Vagina (tissue), 2 donors: Measurements from ENCODE around the gene ABCC12. TPM values are rescaled to one million over a fixed set of nuclear protein-coding genes. Genes with fewer than 3 reads are reported as not detected.

ENCODE experiments used
- DNase-seq, 2 donors: peaks; one replicate each; pipeline ENCODE4 v3.0.0-alpha.2; 2017; ENCODE audit errors: extremely low spot score in 2 of 2
- H3K27ac ChIP-seq: fragments of 200-600 bp; sonication (generic); one replicate; pipeline ENCODE4 v1.5.1; 2019
- H3K27me3 ChIP-seq: fragments of 200-600 bp; sonication (generic); one replicate; pipeline ENCODE4 v1.5.1; 2019
- H3K36me3 ChIP-seq, 2 donors: fragments of 200-600 bp; sonication (generic); one replicate each; pipeline ENCODE4 v1.5.1; 2017 to 2019
- H3K4me1 ChIP-seq: fragments of 200-600 bp; sonication (generic); one replicate; pipeline ENCODE4 v1.5.1; 2019
- H3K4me3 ChIP-seq, 2 donors: fragments of 200-600 bp; sonication (generic); 1 replicate in 1 of 2; 2 replicates in 1 of 2; pipeline ENCODE4 v1.5.1; 2016 to 2019
- H3K9me3 ChIP-seq: fragments of 200-600 bp; sonication (generic); one replicate; pipeline ENCODE4 v1.5.1; 2019
- POLR2A ChIP-seq, 2 donors: fragments of 450-650 bp; IDR thresholded peaks; one replicate each; pipeline ENCODE4 v1.6.1; 2017; ENCODE audit warnings: antibody characterized with exemption in 2 of 2, mild to moderate bottlenecking in 2 of 2, moderate library complexity in 2 of 2
- POLR2AphosphoS5 ChIP-seq, 2 donors: sonication (generic); formaldehyde crosslinking; IDR thresholded peaks; one replicate each; pipeline ENCODE4 v1.9.0; 2017; ENCODE audit warnings: antibody characterized with exemption in 2 of 2, mild to moderate bottlenecking in 2 of 2, low read depth in 1 of 2; ENCODE audit not compliant: insufficient read depth in 1 of 2
- intact Hi-C: fragments of 100-400 bp; cut with DNase I; formaldehyde crosslinking; loops from one replicate; pipeline ENCODE4 v1.15.1; 2023
- total RNA-seq: library from RNA; depleted of rRNA; stranded (reverse); fragments of >200 nt; gene quantifications from one replicate; pipeline ENCODE4 v1.2.3, GENCODE V29; 2016
- TF ChIP-seq, protein P1 (sequence below), 3 experiments: fragments of 450-650 bp in 2 of 3; fragments of 200-600 bp in 1 of 3; sonication (generic) in 1 of 3; IDR thresholded peaks; one replicate each; pipeline ENCODE4 v1.5.1; 2017 to 2019; ENCODE audit warnings: antibody characterized with exemption in 3 of 3, mild to moderate bottlenecking in 2 of 3, moderate library complexity in 2 of 3

Gene ABCC12
- total RNA-seq, 1 donor from 2014 or later: not detected

DNA sequence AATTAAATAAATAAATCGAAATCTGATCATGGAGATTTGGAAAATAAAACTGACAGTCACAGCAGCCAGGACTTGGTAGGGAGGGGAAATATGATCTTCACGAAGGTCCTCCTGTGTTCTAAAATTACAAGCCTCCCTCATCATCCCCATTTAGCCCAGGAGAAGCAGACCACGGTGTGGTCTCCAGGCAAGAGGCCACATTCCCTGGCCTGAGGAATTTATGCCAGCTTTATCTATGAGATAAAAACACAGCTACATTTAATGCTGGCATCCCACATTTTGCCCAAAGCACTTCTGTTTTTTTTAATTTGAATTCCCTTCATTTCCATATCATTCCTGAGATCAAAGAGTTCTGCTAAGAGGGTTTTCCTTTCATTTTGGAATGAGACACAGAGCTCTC is 43.2 kb downstream of the ABCC12 start:
- intact Hi-C loops: no loop called here
- no peaks in the 10 kb centered on the region for H3K9me3 ChIP-seq
- H3K36me3 ChIP-seq: no peaks in the 10 kb centered on the region
- DNase-seq: no peak
- no peaks in the 10 kb centered on the region for H3K27me3 ChIP-seq
- no peak overlapping the region for H3K27ac ChIP-seq
- TF ChIP-seq POLR2AphosphoS5 (IDR thresholded peaks at IDR 0.05; ENCODE audit: insufficient read depth in 1 of 2, low read depth in 1 of 2) (no peak), POLR2A (IDR thresholded peaks at IDR 0.05) (no peak)
- TF ChIP-seq, protein P1, sequence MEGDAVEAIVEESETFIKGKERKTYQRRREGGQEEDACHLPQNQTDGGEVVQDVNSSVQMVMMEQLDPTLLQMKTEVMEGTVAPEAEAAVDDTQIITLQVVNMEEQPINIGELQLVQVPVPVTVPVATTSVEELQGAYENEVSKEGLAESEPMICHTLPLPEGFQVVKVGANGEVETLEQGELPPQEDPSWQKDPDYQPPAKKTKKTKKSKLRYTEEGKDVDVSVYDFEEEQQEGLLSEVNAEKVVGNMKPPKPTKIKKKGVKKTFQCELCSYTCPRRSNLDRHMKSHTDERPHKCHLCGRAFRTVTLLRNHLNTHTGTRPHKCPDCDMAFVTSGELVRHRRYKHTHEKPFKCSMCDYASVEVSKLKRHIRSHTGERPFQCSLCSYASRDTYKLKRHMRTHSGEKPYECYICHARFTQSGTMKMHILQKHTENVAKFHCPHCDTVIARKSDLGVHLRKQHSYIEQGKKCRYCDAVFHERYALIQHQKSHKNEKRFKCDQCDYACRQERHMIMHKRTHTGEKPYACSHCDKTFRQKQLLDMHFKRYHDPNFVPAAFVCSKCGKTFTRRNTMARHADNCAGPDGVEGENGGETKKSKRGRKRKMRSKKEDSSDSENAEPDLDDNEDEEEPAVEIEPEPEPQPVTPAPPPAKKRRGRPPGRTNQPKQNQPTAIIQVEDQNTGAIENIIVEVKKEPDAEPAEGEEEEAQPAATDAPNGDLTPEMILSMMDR (IDR thresholded peaks at IDR 0.05): no peak
- H3K4me3 ChIP-seq: no peak overlapping the region
- no peaks in the 10 kb centered on the region for H3K4me1 ChIP-seq

DNA sequence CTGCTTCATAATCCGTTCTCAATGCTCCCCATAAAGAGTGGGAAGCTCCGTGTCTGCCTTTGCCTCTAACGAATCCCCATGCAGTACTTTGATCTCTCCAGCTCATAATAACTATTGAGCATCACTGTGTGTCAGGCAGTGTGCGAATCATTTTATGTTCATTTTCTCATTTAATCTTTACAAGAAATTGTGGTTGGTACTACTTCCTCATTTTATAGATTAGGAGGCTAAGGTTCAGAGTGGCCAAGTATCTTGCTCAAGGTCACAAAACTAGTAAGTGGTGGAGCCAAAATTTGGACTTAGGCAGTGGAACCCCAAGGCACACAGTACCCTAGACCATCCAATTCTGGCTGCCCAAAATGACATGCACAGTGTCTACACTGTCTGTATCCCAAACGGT is 44.8 kb downstream of the ABCC12 start:
- TF ChIP-seq POLR2AphosphoS5 (IDR thresholded peaks at IDR 0.05; ENCODE audit: insufficient read depth in 1 of 2, low read depth in 1 of 2): no peak
- no peak for TF ChIP-seq POLR2A (IDR thresholded peaks at IDR 0.05)
- DNase-seq: no peak
- Histone ChIP-seq H3K36me3 (no peaks in the 10 kb centered on the region), H3K4me3 (no peak overlapping the region), H3K9me3 (no peaks in the 10 kb centered on the region), H3K27me3 (no peaks in the 10 kb centered on the region), H3K27ac (no peak overlapping the region), H3K4me1 (no peaks in the 10 kb centered on the region)
- intact Hi-C loops: no loop called here

DNA sequence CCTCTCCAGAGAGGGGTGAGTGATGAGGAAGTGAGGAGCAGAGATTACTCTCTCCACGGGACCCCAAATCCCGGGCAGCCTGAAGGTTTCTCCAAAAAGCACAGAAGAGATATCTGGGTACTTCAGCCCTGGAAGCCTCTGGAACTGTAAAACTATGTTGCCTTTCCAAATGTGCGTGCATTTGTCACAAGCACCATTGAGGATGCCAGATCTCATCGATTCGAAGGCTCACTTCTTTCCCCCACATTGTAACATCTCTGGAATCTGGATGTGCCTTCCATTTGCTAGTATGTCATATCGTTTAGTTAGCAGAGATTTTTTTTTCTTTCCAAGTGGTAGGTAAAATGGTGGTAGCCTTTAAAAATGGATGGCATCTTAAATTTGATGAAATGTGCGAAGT is 45.8 kb downstream of the ABCC12 start:
- TF ChIP-seq POLR2A (IDR thresholded peaks at IDR 0.05): no peak
- no peak for TF ChIP-seq POLR2AphosphoS5 (IDR thresholded peaks at IDR 0.05; ENCODE audit: insufficient read depth in 1 of 2, low read depth in 1 of 2)
- TF ChIP-seq, protein P1 (IDR thresholded peaks at IDR 0.05): no peak
- H3K4me1 ChIP-seq: no peaks in the 10 kb centered on the region
- no peak overlapping the region for H3K27ac ChIP-seq
- no peaks in the 10 kb centered on the region for H3K27me3 ChIP-seq
- intact Hi-C loops: no loop called here
- no peak overlapping the region for H3K4me3 ChIP-seq
- no peaks in the 10 kb centered on the region for H3K36me3 ChIP-seq
- no peaks in the 10 kb centered on the region for H3K9me3 ChIP-seq
- DNase-seq: no peak

DNA sequence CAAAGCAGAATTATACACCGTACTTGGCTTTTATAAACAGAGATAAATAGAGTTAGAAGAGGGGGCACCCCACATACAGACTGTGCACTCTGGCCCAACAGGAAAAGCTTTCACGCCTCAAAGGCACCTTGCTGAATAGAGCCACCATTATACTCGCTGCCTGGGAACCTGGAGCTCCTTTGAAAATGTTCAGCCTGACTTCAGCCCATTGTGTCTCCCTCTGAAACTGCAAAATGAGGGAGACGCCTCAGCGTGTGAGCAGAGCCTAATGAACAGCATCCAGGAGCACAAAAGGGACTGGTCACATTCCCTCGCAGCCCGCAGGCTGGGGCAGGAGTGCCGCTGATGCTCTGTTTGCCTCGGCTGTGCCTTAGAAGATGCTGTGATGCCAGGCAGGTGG is 46.3 kb downstream of the ABCC12 start:
- Histone ChIP-seq H3K4me1 (no peaks in the 10 kb centered on the region), H3K4me3 (no peak overlapping the region), H3K27ac (no peak overlapping the region), H3K9me3 (no peaks in the 10 kb centered on the region), H3K27me3 (no peaks in the 10 kb centered on the region), H3K36me3 (no peaks in the 10 kb centered on the region)
- no peak for DNase-seq
- intact Hi-C loops: no loop called here
- TF ChIP-seq POLR2AphosphoS5 (IDR thresholded peaks at IDR 0.05; ENCODE audit: insufficient read depth in 1 of 2, low read depth in 1 of 2) (no peak), POLR2A (IDR thresholded peaks at IDR 0.05) (no peak)
- TF ChIP-seq, protein P1 (IDR thresholded peaks at IDR 0.05): no peak

DNA sequence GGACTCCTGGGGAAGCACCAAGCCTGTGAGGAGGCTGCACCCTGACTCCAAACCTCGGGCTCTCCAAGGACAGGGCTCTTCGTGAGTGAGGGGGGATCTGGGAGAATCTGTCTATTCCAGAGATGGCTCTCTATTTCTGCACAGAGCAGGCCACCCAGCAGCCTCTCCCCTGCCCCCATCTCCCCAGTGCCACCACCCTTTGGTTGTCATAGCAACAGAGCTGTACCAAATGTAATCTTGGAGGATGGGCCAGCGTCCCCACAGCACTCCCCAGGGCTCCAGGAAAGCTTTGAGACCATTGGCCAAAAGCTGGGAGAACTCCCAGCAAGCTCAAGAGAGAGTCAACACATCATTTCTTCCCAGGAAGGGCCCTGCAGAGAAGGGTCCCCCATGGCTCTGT is 49.3 kb downstream of the ABCC12 start:
- intact Hi-C loops: no loop called here
- Histone ChIP-seq H3K4me3 (no peak overlapping the region), H3K27me3 (no peaks in the 10 kb centered on the region)

More for the DNA sequence above, 49.3 kb downstream of the ABCC12 start:
- no peak overlapping the region for H3K27ac ChIP-seq
- H3K9me3 ChIP-seq: no peaks in the 10 kb centered on the region
- no peaks in the 10 kb centered on the region for H3K36me3 ChIP-seq
- no peak for TF ChIP-seq POLR2AphosphoS5 (IDR thresholded peaks at IDR 0.05; ENCODE audit: insufficient read depth in 1 of 2, low read depth in 1 of 2)
- TF ChIP-seq POLR2A (IDR thresholded peaks at IDR 0.05): no peak
- TF ChIP-seq, protein P1 (IDR thresholded peaks at IDR 0.05): no peak
- DNase-seq: no peak
- no peaks in the 10 kb centered on the region for H3K4me1 ChIP-seq

Other genes with a start within 250 kb of the ABCC12 start
- gene LONP2, start 88.3 kb upstream of the ABCC12 start, total RNA-seq: 40.3 TPM
- not detected for gene ABCC11, start 91.5 kb upstream of the ABCC12 start, total RNA-seq
- 26.8 TPM for gene SIAH1, start 229.4 kb upstream of the ABCC12 start, total RNA-seq